H1 (cell line): ENCODE measurements around the gene PDE4D. TPM values are rescaled to one million over a fixed set of nuclear protein-coding genes. Genes with fewer than 3 reads are reported as not detected.

Experiments used
- FOSL1 ChIP-seq: IDR thresholded peaks from 2 replicates; pipeline ENCODE4 v1.6.1; 2011; ENCODE audit warnings: mild to moderate bottlenecking, low read depth, low read length, moderate library complexity; ENCODE audit not compliant: insufficient read depth
- SRF ChIP-seq: IDR thresholded peaks from 2 replicates; pipeline ENCODE4 v1.6.1; 2011; ENCODE audit warnings: mild to moderate bottlenecking, low read depth, low read length, moderate library complexity
- TAF1 ChIP-seq: IDR thresholded peaks from 2 replicates; pipeline ENCODE4 v1.6.1; 2011; ENCODE audit warnings: mild to moderate bottlenecking, low read depth, low read length
- polyA plus RNA-seq, 7 experiments: library from polyadenylated mRNA; depleted of rRNA in 3 of 7; stranded (reverse) in 5 of 7; unstranded in 2 of 7; fragments of >200 nt in 5 of 7; fragments of 200-250 nt in 2 of 7; gene quantifications; 1 replicate in 5 of 7; 2 replicates in 1 of 7; 4 replicates in 1 of 7; pipeline versions ENCODE4 v1.2.1 to v1.2.3, GENCODE V29; 2011 to 2013; ENCODE audit warnings: missing spikeins in 2 of 7, mixed read lengths in 2 of 7
- total RNA-seq: library from RNA; stranded (reverse); fragmentation: NEBNext Ultra II Directional; extraction: Animal tissue kit (Norgen Biotek cat#: 25700); gene quantifications from 2 replicates; pipeline ENCODE4 v1.2.1, GENCODE V29; 2021
- TF ChIP-seq, protein P1 (sequence below): IDR thresholded peaks from 2 replicates; pipeline ENCODE4 v1.6.1; 2011; ENCODE audit warnings: low read depth, mild to moderate bottlenecking, low read length; ENCODE audit not compliant: insufficient read depth

Gene PDE4D
- total and polyA plus RNA-seq, 2 of the 8 experiments (the other 6 are each of a cell fraction or from before 2014, with no cell fraction given), result 2.3 to 3.7 TPM

DNA sequence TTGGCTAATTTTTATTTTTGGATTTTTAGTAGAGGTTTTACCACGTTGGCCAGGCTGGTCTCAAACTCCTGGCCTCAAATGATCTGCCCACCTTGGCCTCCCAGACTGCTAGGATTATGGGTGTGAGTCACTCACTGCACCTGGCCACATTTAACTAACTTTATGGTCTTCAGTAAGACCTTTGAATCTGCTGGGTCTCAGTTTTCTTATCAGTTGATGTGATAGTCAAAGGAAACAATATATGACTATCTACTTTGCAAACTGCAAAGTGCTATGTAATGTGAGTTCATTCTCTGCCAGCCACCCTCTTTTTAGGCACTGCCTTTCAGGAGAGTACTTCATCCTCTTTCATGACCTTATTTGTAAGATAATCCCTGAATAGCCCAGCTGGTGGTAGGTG, 474.7 kb downstream of the PDE4D start (continued):
- TF ChIP-seq FOSL1, result no peak
- TF ChIP-seq SRF, result no peak
- no peak for TF ChIP-seq TAF1
- TF ChIP-seq, protein P1, sequence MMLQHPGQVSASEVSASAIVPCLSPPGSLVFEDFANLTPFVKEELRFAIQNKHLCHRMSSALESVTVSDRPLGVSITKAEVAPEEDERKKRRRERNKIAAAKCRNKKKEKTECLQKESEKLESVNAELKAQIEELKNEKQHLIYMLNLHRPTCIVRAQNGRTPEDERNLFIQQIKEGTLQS, result no peak
